SJSA1 (cell line): Measurements from ENCODE around the gene PDE4B. TPM values are rescaled to one million over a fixed set of nuclear protein-coding genes. Genes with fewer than 3 reads are reported as not detected.

Experiments
- DNase-seq, 2 experiments: peaks; one replicate each; pipeline ENCODE4 v3.0.0-alpha.2; 2015 to 2020; ENCODE audit warnings: low spot score in 2 of 2, low read depth in 1 of 2
- H3K27ac ChIP-seq: fragments of 250-450 bp; sonication (Bioruptor Pico); 2 replicates; pipeline ENCODE4 v1.5.1; 2020; ENCODE audit warnings: mild to moderate bottlenecking, moderate library complexity
- H3K27me3 ChIP-seq: fragments of 250-450 bp; sonication (Bioruptor Pico); replicated peaks from 2 replicates; pipeline ENCODE4 v1.5.1; 2020; ENCODE audit warnings: mild to moderate bottlenecking, moderate library complexity
- H3K36me3 ChIP-seq: fragments of 250-450 bp; sonication (Bioruptor Pico); 2 replicates; pipeline ENCODE4 v1.5.1; 2020; ENCODE audit warnings: mild to moderate bottlenecking
- H3K4me1 ChIP-seq: fragments of 250-450 bp; sonication (Bioruptor Pico); replicated peaks from 2 replicates; pipeline ENCODE4 v1.6.1; 2021; ENCODE audit warnings: mild to moderate bottlenecking
- H3K4me3 ChIP-seq: fragments of 250-450 bp; sonication (Bioruptor Pico); 2 replicates; pipeline ENCODE4 v1.5.1; 2020; ENCODE audit warnings: mild to moderate bottlenecking
- H3K9me3 ChIP-seq: fragments of 250-450 bp; sonication (Bioruptor Pico); replicated peaks from 2 replicates; pipeline ENCODE4 v1.5.1; 2020; ENCODE audit warnings: mild to moderate bottlenecking
- total RNA-seq: library from RNA; depleted of rRNA; stranded (reverse); fragments of >200 nt; shearing (Covaris generic); gene quantifications from 2 replicates; pipeline ENCODE4 v1.2.3, GENCODE V29; 2014

Gene PDE4B
- total RNA-seq, 1 experiment from 2014 or later: 12.4 TPM

GRCh38 chr1:66352792-66353191, 560.1 kb downstream of the PDE4B start:
- no peak for DNase-seq
- Histone ChIP-seq H3K4me1 (peaks cover 71% of the 10 kb centered on the region), H3K27ac (peak overlapping the region; percentile 87)

GRCh38 chr1:66353257-66353656, 560.6 kb downstream of the PDE4B start:
- Histone ChIP-seq H3K4me1 (peaks cover 75% of the 10 kb centered on the region), H3K36me3 (peaks cover 12% of the 10 kb centered on the region; the same call in 1 of the 2 replicates), H3K27me3 (no peaks in the 10 kb centered on the region), H3K27ac (peak overlapping the region; percentile 87), H3K4me3 (no peak overlapping the region), H3K9me3 (no peaks in the 10 kb centered on the region)
- no peak for DNase-seq

More at GRCh38 chr1:66352792-66353191, 560.1 kb downstream of the PDE4B start:
- Histone ChIP-seq H3K4me3 (no peak overlapping the region), H3K27me3 (no peaks in the 10 kb centered on the region), H3K36me3 (peaks cover 8% of the 10 kb centered on the region; the same call in 1 of the 2 replicates), H3K9me3 (no peaks in the 10 kb centered on the region)

- H3K4me1 ChIP-seq: peaks cover 74% of the 10 kb centered on the region
- no peaks in the 10 kb centered on the region for H3K9me3 ChIP-seq
- peak; percentile 55 to 88 for DNase-seq
- no peaks in the 10 kb centered on the region for H3K27me3 ChIP-seq
- peaks cover 15% of the 10 kb centered on the region; the same call in 1 of the 2 replicates for H3K36me3 ChIP-seq
- peak overlapping the region; percentile 87 for H3K27ac ChIP-seq
- no peak overlapping the region for H3K4me3 ChIP-seq
These were observed 561.9 kb downstream of the PDE4B start for GRCh38 chr1:66354311-66355201.

GRCh38 chr1:66355756-66356155, 563.1 kb downstream of the PDE4B start:
- H3K4me1 ChIP-seq: peaks cover 69% of the 10 kb centered on the region
- no peak overlapping the region for H3K27ac ChIP-seq
- peaks cover 15% of the 10 kb centered on the region for H3K36me3 ChIP-seq
- no peak for DNase-seq
- H3K9me3 ChIP-seq: no peaks in the 10 kb centered on the region
- no peak overlapping the region for H3K4me3 ChIP-seq
- H3K27me3 ChIP-seq: no peaks in the 10 kb centered on the region

GRCh38 chr1:66356605-66357004, 563.9 kb downstream of the PDE4B start:
- no peak overlapping the region for H3K4me3 ChIP-seq
- H3K9me3 ChIP-seq: no peaks in the 10 kb centered on the region
- DNase-seq: no peak
- peaks cover 21% of the 10 kb centered on the region for H3K36me3 ChIP-seq
- no peaks in the 10 kb centered on the region for H3K27me3 ChIP-seq
- no peak overlapping the region for H3K27ac ChIP-seq
- H3K4me1 ChIP-seq: peaks cover 60% of the 10 kb centered on the region

GRCh38 chr1:66357021-66357420, 564.3 kb downstream of the PDE4B start:
- Histone ChIP-seq H3K9me3 (no peaks in the 10 kb centered on the region), H3K27me3 (no peaks in the 10 kb centered on the region), H3K27ac (no peak overlapping the region), H3K36me3 (peaks cover 25% of the 10 kb centered on the region), H3K4me3 (no peak overlapping the region), H3K4me1 (peaks cover 56% of the 10 kb centered on the region)
- DNase-seq: no peak

- no peaks in the 10 kb centered on the region for H3K9me3 ChIP-seq
- H3K27ac ChIP-seq: no peak overlapping the region
- DNase-seq: no peak
- peaks cover 50% of the 10 kb centered on the region for H3K4me1 ChIP-seq
- no peaks in the 10 kb centered on the region for H3K27me3 ChIP-seq
- H3K36me3 ChIP-seq: peaks cover 31% of the 10 kb centered on the region
- no peak overlapping the region for H3K4me3 ChIP-seq
These were observed 564.9 kb downstream of the PDE4B start for GRCh38 chr1:66357478-66358197.

GRCh38 chr1:66359269-66359668, 566.6 kb downstream of the PDE4B start:
- no peak for DNase-seq
- H3K27ac ChIP-seq: no peak overlapping the region
- peaks cover 46% of the 10 kb centered on the region for H3K36me3 ChIP-seq
- no peak overlapping the region for H3K4me3 ChIP-seq
- H3K9me3 ChIP-seq: no peaks in the 10 kb centered on the region
- H3K4me1 ChIP-seq: peaks cover 34% of the 10 kb centered on the region
- H3K27me3 ChIP-seq: no peaks in the 10 kb centered on the region

GRCh38 chr1:66359815-66360214, 567.1 kb downstream of the PDE4B start:
- Histone ChIP-seq H3K27ac (no peak overlapping the region), H3K4me1 (peaks cover 28% of the 10 kb centered on the region)
- no peak for DNase-seq

GRCh38 chr1:66360285-66360724, 567.6 kb downstream of the PDE4B start:
- DNase-seq: no peak
- Histone ChIP-seq H3K27ac (no peak overlapping the region), H3K36me3 (peaks cover 57% of the 10 kb centered on the region)

More at GRCh38 chr1:66359815-66360214, 567.1 kb downstream of the PDE4B start:
- no peaks in the 10 kb centered on the region for H3K9me3 ChIP-seq
- H3K36me3 ChIP-seq: peaks cover 52% of the 10 kb centered on the region
- no peak overlapping the region for H3K4me3 ChIP-seq
- no peaks in the 10 kb centered on the region for H3K27me3 ChIP-seq

GRCh38 chr1:66364578-66365391, 572.1 kb downstream of the PDE4B start:
- no peak for DNase-seq
- no peak overlapping the region for H3K27ac ChIP-seq

More at GRCh38 chr1:66360285-66360724, 567.6 kb downstream of the PDE4B start:
- Histone ChIP-seq H3K9me3 (no peaks in the 10 kb centered on the region), H3K27me3 (no peaks in the 10 kb centered on the region), H3K4me3 (no peak overlapping the region), H3K4me1 (peaks cover 23% of the 10 kb centered on the region)

GRCh38 chr1:66365635-66366034, 572.9 kb downstream of the PDE4B start:
- Histone ChIP-seq H3K4me1 (peaks cover 5% of the 10 kb centered on the region), H3K36me3 (peaks cover 91% of the 10 kb centered on the region), H3K4me3 (no peak overlapping the region), H3K27me3 (no peaks in the 10 kb centered on the region), H3K27ac (no peak overlapping the region), H3K9me3 (no peaks in the 10 kb centered on the region)
- DNase-seq: no peak

More at GRCh38 chr1:66364578-66365391, 572.1 kb downstream of the PDE4B start:
- Histone ChIP-seq H3K27me3 (no peaks in the 10 kb centered on the region), H3K36me3 (peaks cover 85% of the 10 kb centered on the region), H3K4me1 (peaks cover 2% of the 10 kb centered on the region), H3K4me3 (no peak overlapping the region), H3K9me3 (no peaks in the 10 kb centered on the region)

- no peak for DNase-seq
- H3K27me3 ChIP-seq: no peaks in the 10 kb centered on the region
- H3K27ac ChIP-seq: no peak overlapping the region
- H3K4me3 ChIP-seq: no peak overlapping the region
- no peaks in the 10 kb centered on the region for H3K9me3 ChIP-seq
- peaks cover 86% of the 10 kb centered on the region for H3K36me3 ChIP-seq
- peaks cover 13% of the 10 kb centered on the region for H3K4me1 ChIP-seq
These were observed 573.9 kb downstream of the PDE4B start for GRCh38 chr1:66366634-66367033.
